Left cardiac atrium (tissue), 4 donors: ENCODE results near the gene SLC12A4. TPM values are rescaled to one million over a fixed set of nuclear protein-coding genes. Genes with fewer than 3 reads are reported as not detected.
"Not testable (repeated sequence)": the region's sequence is repeated elsewhere in the genome, so short reads cannot be mapped to it uniquely, and the experiment has no call there.

Source experiments
- ATAC-seq, 2 donors: fragments of 200-7000 bp; cut with Tn5 transposase; one replicate each; pipeline ENCODE4 v1.9.1; 2020; ENCODE audit warnings: mild to moderate bottlenecking in 2 of 2, moderate library complexity in 2 of 2
- DNase-seq: peaks from one replicate; pipeline ENCODE4 v3.0.0-alpha.2; 2020
- intact Hi-C, 2 donors: fragments of 100-400 bp; cut with DNase I; formaldehyde crosslinking; loops; one replicate each; pipeline versions ENCODE4 v1.14.1 to v1.15.1; 2022 to 2023
- total RNA-seq, 2 donors: library from RNA; stranded (reverse); fragmentation: NEBNext Ultra II Directional; extraction: Animal tissue kit (Norgen Biotek cat#: 25700); gene quantifications; one replicate each; pipeline ENCODE4 v1.2.1, GENCODE V29; 2021
- donor health status: DM: no; HTN: yes; CAD: no.
- donor health status: DM: no; HTN: yes; CAD: no; lungs with severe emphysema.
- donor health status: DM: yes; HTN: yes; CAD: no.
- donor health status: Dilated cardiomyopathy.

The SLC12A4 gene
- total RNA-seq, 2 donors from 2014 or later, result 52.0 to 98.2 TPM

DNA sequence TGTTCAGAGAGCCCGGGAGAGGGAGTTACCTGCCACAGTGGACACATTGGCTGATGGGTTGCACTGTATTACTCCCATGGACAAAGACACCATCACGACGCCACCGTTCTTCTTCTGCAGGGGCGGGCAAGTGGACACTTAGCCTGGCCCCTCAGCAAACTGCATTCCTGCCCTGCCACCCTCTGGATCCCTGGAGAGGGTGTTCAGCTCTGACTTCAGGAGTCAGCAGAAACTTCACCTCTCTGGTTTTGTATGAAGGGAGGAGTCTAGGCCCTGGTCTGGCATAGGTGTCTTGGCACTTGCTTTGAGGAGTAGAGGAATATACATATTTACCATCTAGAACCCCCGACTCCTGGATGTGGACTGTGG, 21.6 kb upstream of the SLC12A4 start:
- DNase-seq (no peak), ATAC-seq (no peak)
- intact Hi-C loops, result loop anchor here in 1 of 2 donors (5.0 kb wide), 2 partner anchors 52 to 237 kb away; no protein-coding TSS in a partner anchor

GRCh38 chr16:67989322-67990017, 21.0 kb upstream of the SLC12A4 start:
- intact Hi-C loops, result loop anchor here in 1 of 2 donors (5.0 kb wide), 2 partner anchors 53 to 238 kb away; no protein-coding TSS in a partner anchor
- DNase-seq (no peak), ATAC-seq (no peak)

DNA sequence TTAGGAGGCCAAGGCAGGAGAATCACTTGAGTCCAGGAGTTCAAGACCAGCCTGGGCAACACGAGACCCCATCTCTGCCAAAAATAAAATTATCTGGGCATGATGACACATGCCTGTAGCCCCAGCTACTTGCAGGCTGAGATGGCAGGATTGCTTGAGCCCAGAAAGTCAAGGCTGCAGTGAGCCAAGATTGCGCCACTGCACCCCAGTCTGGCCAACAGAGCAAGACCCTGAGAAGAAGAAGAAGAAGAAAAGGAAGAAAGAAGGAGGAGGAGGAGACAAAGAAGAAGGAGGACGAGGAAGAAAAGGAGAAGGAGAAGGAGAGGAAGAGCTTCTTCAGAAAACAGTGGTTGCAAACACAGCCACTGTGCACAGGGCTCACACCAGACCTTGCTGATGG, 20.2 kb upstream of the SLC12A4 start:
- DNase-seq (no peak), ATAC-seq (no peak)
- intact Hi-C loops, result no loop called here

DNA sequence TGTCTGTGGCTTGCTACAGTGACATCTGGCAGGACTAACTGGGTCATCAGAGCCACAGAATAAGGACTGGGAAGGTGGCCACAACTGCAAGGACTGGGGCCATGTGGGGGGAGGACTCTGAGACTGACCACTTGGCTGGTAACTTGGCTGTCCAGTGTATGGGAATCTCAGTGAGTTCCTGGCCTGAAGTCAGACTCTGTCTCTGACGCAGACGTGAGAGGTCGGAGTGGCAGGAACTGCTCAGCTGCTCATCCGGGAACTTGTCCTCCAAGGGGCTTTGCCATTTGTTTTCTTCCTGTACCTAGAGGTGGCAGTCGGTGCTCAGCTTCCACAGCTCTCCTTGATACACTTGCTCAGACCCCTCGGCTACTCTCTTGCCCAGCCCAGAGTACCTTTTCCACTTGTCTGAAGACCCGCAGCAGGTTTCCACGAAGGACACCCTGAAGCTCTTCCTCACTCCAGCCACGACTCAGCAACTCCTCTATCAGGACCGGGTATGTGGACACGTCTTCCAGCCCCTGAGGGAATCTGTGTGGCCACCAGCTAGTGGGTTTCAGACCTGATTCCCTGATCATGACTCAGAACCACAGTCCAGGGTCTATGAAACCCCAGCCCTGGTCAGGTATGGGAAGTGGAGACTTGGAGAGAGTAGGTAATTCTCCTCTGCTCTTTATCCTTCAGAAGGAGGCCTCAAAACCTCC, 19.2 kb upstream of the SLC12A4 start:
- DNase-seq, result no peak
- ATAC-seq, result peak; percentile 52 to 86
- intact Hi-C loops, result no loop called here

DNA sequence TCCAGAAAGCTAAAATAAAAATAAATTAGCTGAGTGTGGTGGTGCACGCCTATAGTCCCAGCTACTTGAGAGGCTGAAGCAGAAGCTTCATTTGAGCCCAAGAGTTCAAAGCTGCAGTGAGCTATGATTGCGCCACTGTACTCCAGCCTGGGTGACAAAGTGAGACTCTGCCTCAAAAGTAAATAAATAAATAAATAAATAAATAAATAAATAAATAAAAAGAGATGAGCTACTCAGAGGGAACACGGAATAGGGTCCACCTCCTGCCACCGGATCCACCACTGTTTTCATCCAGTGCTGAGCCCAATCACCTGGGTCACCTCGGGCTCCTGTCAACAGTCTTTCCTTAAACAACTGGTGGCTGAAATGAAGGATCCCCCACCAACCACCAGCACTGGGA, 18.5 kb upstream of the SLC12A4 start:
- DNase-seq (no peak), ATAC-seq (no peak)
- intact Hi-C loops, result no loop called here

- no peak for ATAC-seq
- no peak for DNase-seq
- intact Hi-C loops, result no loop called here
Measured at GRCh38 chr16:67982011-67982696, 13.7 kb upstream of the SLC12A4 start.

DNA sequence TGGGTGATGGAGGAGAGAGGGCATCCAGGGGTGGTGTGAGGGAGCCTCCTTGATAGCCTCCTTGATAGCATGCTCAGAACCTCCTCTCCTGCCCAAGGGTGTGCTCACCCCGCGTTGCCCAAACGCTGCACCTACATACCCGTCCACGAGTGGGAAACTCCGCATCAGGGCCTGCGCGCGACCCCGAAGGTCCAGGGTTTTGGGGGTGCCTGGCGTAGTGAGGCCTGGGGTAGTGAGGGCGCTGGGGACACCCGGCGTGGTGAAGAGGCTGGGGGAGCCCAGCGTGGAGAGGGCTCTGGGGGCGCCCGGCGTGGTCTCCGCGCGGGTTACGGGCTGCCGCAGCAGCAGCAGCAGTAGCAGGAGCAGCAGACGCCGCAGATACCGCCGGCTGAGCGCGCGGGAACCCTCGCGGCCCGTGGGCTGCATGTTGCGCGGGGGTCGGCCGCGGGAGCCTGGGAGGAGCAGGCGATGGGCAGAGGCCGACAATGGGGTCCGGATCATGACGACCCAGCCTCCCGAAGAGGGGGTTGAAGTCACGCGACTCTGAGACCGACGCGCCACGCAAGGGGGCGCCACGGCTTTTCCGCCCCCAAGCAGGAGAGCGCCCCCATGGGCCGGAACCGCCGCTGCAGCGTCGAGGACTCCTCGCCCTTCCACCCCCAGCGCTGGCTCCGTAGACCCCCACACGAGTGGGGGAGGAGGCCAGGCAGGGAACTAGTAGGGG, 11.7 kb upstream of the SLC12A4 start, which contains the start of gene DPEP3:
DPEP3 (minus strand) TSS at position 545 of the 724 bp plus-strand sequence; CDS start at position 426, 119 bp downstream.
- DNase-seq (no peak), ATAC-seq (no peak)
- intact Hi-C loops, result no loop called here

DNA sequence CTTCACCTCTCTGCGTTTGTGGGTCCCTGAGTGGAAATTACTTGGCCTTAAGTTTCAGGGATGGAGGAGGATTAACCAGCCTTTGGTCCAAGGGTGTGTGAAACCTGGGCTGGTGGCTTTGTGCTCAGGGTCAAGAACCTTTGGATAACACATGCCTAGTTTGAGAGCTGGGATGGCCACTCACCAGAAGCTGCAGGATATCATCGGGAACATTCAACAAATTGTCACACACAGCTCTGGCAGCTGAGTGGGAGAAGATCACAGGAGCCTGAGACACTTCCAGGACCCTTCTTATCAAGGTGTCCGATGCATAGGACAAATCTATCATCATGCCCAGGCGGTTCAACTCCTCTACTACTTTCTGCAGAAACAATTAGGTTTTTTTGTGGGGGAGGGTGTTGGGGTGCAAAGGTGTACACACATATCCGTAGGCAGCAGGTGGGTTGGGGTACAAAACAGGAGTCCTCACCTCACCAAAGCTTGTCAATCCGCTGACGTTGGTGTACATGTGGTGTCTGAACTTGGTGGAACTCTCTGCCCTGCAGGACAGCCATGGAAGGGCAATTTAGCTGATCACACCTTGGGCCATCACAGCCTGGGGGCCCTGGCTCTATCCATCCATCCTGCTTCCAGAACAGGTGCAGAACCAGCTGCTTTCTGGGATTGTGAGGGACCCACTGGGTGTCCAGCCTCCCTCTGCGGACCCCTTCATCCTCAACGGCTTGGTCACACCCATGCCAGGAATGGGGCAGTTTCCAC, 9.2 kb upstream of the SLC12A4 start:
- ATAC-seq, result peak in 1 of 2 donors; percentile 67
- DNase-seq, result no peak
- intact Hi-C loops, result no loop called here

DNA sequence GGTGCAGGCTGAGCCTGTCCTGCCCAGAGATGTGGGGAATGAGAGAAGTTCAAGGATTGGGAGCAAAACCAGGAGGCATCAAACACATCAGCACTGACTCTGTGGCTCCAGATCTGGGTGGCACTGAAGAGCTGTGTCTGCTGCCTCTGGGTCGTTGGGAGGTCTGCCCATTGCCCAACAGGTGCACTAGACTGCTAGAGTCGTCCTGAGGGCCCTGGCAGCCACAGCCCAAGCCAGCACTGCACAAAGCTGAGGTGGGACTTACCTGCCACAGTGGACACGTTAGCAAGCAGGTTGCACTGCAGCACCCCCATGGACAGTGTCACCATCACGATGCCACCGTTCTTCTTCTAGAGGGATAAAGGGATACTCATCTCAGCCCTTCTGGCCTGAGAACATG, 8.6 kb upstream of the SLC12A4 start:
- ATAC-seq (no peak), DNase-seq (no peak)
- intact Hi-C loops, result no loop called here

DNA sequence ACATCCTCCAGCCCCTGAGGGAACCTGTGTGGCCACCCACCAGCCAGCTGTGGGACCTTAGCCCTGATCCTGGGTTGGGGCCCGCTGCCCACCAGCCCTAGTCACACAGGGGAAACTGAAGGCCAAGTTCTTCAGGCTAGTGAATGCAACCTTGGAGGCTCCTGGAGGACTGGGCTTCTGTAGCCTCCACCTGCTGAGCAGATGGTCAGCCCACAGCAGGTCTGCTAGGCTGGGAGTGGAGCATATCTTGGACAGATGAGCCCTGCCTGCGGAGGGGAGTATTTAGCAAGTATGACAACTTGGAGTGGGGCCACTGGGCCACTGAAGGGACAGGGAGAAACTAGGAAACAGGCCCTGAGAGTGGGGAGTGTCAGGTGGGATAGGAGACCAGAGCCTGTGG, 7.8 kb upstream of the SLC12A4 start:
- intact Hi-C loops, result no loop called here
- ATAC-seq, result no peak
- DNase-seq, result no peak

GRCh38 chr16:67975321-67976105, 7.1 kb upstream of the SLC12A4 start:
- ATAC-seq (no peak), DNase-seq (no peak)
- intact Hi-C loops, result no loop called here

GRCh38 chr16:67972285-67972684, 3.8 kb upstream of the SLC12A4 start:
- ATAC-seq, DNase-seq, intact Hi-C loops: not testable (repeated sequence)

DNA sequence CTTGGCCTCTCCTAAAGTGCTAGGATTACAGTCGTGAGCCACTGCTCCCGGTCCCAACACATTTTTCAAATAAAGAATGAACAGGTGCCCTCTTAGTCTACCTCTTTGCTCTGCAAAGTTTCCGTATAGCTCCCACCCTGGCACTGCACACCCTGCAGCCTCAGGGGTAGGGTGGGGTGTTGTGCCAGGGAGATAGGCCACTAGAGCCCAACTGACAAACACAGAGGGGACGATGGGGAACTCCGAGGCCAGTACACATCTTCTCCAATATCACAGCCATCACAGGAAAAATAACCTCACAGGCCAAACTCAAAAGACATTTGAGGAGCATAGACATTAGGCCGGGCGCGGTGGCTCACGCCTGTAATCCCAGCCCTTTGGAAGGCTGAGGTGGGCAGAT, 2.7 kb upstream of the SLC12A4 start:
- intact Hi-C loops, result no loop called here
- no peak for ATAC-seq

GRCh38 chr16:67969254-67970039, 1.0 kb upstream of the SLC12A4 start:
- no peak for DNase-seq
- peak in 1 of 2 donors; percentile 0 for ATAC-seq
- intact Hi-C loops, result no loop called here

More for the DNA sequence above, 2.7 kb upstream of the SLC12A4 start:
- no peak for DNase-seq

- ATAC-seq (peak; percentile 54), DNase-seq (peak; percentile 72)
- intact Hi-C loops, result no loop called here
Measured at GRCh38 chr16:67967958-67968399, 458 bp downstream of the SLC12A4 start.

DNA sequence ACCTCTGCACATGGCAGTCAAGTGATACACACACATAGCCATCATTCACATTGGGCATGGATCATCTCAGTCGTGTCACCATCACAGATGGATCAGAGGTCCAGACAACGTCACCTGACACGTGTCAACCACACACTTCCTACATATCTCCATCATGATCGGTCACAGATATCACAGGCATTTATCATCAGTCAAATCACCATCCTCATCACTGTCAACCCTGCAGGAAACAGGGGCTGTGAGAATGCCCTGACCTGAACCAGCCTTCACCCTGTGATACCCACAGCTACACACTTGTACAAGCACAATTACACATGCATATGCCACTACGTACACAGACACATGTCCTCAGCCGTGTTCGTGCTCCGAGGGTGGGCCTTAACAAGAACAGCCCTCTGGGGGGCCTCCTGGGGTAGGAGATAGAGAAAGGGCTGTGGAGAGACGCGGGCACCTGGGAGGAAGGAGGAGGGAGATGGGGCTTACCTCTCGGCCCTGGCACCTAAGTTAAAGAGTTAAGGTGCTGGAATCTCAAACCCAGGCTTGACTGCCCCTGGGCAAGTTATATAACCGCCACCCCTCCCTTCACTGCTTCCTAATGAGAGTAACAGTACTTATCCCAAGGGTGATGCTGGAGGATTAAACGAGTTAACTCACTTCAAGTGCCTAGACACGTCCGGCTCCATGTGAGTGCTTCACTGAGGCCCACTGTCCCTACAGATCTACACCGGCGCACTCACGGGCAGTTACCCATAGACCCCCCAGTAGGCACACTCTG, 1.1 kb downstream of the SLC12A4 start:
- ATAC-seq (peak in 1 of 2 donors; percentile 0), DNase-seq (no peak)
- intact Hi-C loops, result no loop called here
